HepG2 (cell line): ENCODE results near the gene SLC35B2. TPM values are rescaled to one million over a fixed set of nuclear protein-coding genes. Genes with fewer than 3 reads are reported as not detected.

Experiments used
- ATAC-seq: fragments of 200-7000 bp; cut with Tn5 transposase; 3 replicates; pipeline ENCODE4 v1.9.1; 2020; ENCODE audit warnings: mild to moderate bottlenecking, moderate library complexity
- BruUV-seq: library from RNA; stranded (reverse); fragments of 400-500 nt; replicated peaks from 2 replicates; lab custom pipeline; 2021; lab: Mats Ljungman, UMichigan
- CTCF ChIA-PET: fragments of 300-600 bp; formaldehyde crosslinking; extraction: SDS; loops from one replicate; lab custom pipeline; 2021; ENCODE audit warnings: low total read pairs, inconsistent platforms, low intra/inter-chr PET ratio; lab: Yijun Ruan, JAX
- POLR2A ChIA-PET: fragments of 350-600 bp; sonication (Branson Sonifier 250); formaldehyde crosslinking; loops from one replicate; lab custom pipeline; 2020; ENCODE audit warnings: antibody characterized with exemption, inconsistent platforms; lab: Yijun Ruan, JAX
- DNase-seq: peaks from one replicate; pipeline ENCODE4 v3.0.0-alpha.2; 2015; ENCODE audit warnings: low spot score
- FAIRE-seq: peaks from 3 replicates; lab custom pipeline; 2011; peaks lifted over from hg19 to GRCh38; lab: Jason Lieb, UNC
- H2AFZ ChIP-seq: one replicate; pipeline ENCODE4 v1.6.1; 2011; ENCODE audit warnings: low read length, inconsistent platforms
- H3K27ac ChIP-seq: fragments of 300-600 bp; 3 replicates; pipeline ENCODE4 v1.8.0; 2011; ENCODE audit warnings: mixed run types, mild to moderate bottlenecking, mixed read lengths, low read length, inconsistent platforms; ENCODE audit not compliant: insufficient read depth; ENCODE audit errors: extremely low read length
- H3K27me3 ChIP-seq, 2 experiments: fragments of 200-600 bp in 1 of 2; 2 replicates in 1 of 2; 3 replicates in 1 of 2; pipeline versions ENCODE4 v1.6.0 to v1.8.0; 2011; ENCODE audit warnings: low read length in 2 of 2, mild to moderate bottlenecking in 2 of 2, moderate library complexity in 2 of 2, inconsistent platforms in 1 of 2; ENCODE audit not compliant: insufficient read depth in 2 of 2, control insufficient read depth in 1 of 2
- H3K36me3 ChIP-seq, 2 experiments: fragments of 200-600 bp in 1 of 2; replicated peaks in 1 of 2; 2 replicates in 1 of 2; 3 replicates in 1 of 2; pipeline versions ENCODE4 v1.5.1 to v1.8.0; 2011; ENCODE audit warnings: low read length in 2 of 2, inconsistent platforms in 1 of 2; ENCODE audit not compliant: insufficient read depth in 2 of 2, control insufficient read depth in 1 of 2
- H3K4me1 ChIP-seq: 2 replicates; pipeline ENCODE4 v1.5.1; 2012; ENCODE audit warnings: low read length, inconsistent platforms; ENCODE audit not compliant: insufficient read depth
- H3K4me2 ChIP-seq: 2 replicates; pipeline ENCODE4 v1.6.0; 2011; ENCODE audit warnings: low read depth, low read length, inconsistent platforms
- H3K4me3 ChIP-seq, 3 experiments: fragments of 200-600 bp in 1 of 3; sonication (generic), shearing (Covaris generic) in 1 of 3; replicated peaks in 1 of 3; 2 replicates each; pipeline ENCODE4 v1.5.1; 2011 to 2016; ENCODE audit warnings: low read length in 3 of 3, inconsistent platforms in 2 of 3, low read depth in 2 of 3, mild to moderate bottlenecking in 2 of 3, control low read depth in 1 of 3, mixed read lengths in 1 of 3; ENCODE audit not compliant: insufficient read depth in 1 of 3
- H3K79me2 ChIP-seq: one replicate; pipeline ENCODE4 v1.6.1; 2011; ENCODE audit warnings: low read length, inconsistent platforms; ENCODE audit not compliant: insufficient read depth
- H3K9ac ChIP-seq: 2 replicates; pipeline ENCODE4 v1.6.0; 2011; ENCODE audit warnings: mild to moderate bottlenecking, low read depth, low read length, inconsistent platforms; ENCODE audit not compliant: insufficient read depth
- H3K9me3 ChIP-seq: 2 replicates; pipeline ENCODE4 v1.5.1; 2012; ENCODE audit warnings: mild to moderate bottlenecking, low read length
- H4K20me1 ChIP-seq: 2 replicates; pipeline ENCODE4 v1.6.0; 2011; ENCODE audit warnings: inconsistent platforms, mild to moderate bottlenecking, low read length, moderate library complexity; ENCODE audit not compliant: insufficient read depth
- CREB3 ChIP-seq: sonication (generic); formaldehyde crosslinking; IDR thresholded peaks from 2 replicates; pipeline ENCODE4 v1.5.0; 2020; ENCODE audit warnings: missing genetic modification reagents
- E2F2 ChIP-seq: sonication (generic); formaldehyde crosslinking; IDR thresholded peaks from 2 replicates; pipeline ENCODE4 v1.4.0; 2020; ENCODE audit warnings: missing genetic modification reagents, borderline replicate concordance
- KDM2A ChIP-seq: sonication (generic); formaldehyde crosslinking; IDR thresholded peaks from 2 replicates; pipeline ENCODE4 v1.4.0; 2020; ENCODE audit warnings: low read depth, missing genetic modification reagents, borderline replicate concordance
- MXD1 ChIP-seq: sonication (generic); formaldehyde crosslinking; IDR thresholded peaks from 2 replicates; pipeline ENCODE4 v1.4.0; 2020; ENCODE audit warnings: mild to moderate bottlenecking, missing genetic modification reagents
- PAF1 ChIP-seq: IDR thresholded peaks from 2 replicates; pipeline ENCODE4 v1.6.1; 2016; ENCODE audit warnings: missing genetic modification reagents, missing compliant biosample characterization
- PCBP2 ChIP-seq: fragments of 200-400 bp; formaldehyde crosslinking; optimal IDR thresholded peaks from 2 replicates; pipeline ENCODE3; 2018; ENCODE audit warnings: low read length, low read depth; ENCODE audit not compliant: poor library complexity, severe bottlenecking
- ZNF251 ChIP-seq: sonication (generic); formaldehyde crosslinking; IDR thresholded peaks from 2 replicates; pipeline ENCODE4 v1.9.0; 2021; ENCODE audit warnings: mild to moderate bottlenecking, missing genetic modification reagents
- ZNF883 ChIP-seq: sonication (generic); formaldehyde crosslinking; IDR thresholded peaks from 2 replicates; pipeline ENCODE4 v1.5.1; 2020; ENCODE audit warnings: mild to moderate bottlenecking, missing genetic modification reagents; ENCODE audit errors: not compliant biosample characterization
- WGBS: methylation state at CpG from one replicate; pipeline ENCODE4 v1.1.6; 2017; ENCODE audit warnings: low lambda C conversion rate; 5-methylcytosine and 5-hydroxymethylcytosine counted together
- in situ Hi-C: cut with HindIII; loops from 2 replicates; pipeline ENCODE4 v1.10.0; 2017; ENCODE audit warnings: low pct_unique_long_range_greater_than_20kb; ENCODE audit not compliant: extremely low pct_ligation_motif_present
- intact Hi-C: fragments of 100-400 bp; cut with micrococcal nuclease; formaldehyde crosslinking; loops from one replicate; pipeline ENCODE4 v1.10.0; 2022; ENCODE audit not compliant: unreplicated experiment
- polyA plus RNA-seq, 8 experiments: library from polyadenylated mRNA; depleted of rRNA in 3 of 8; stranded (reverse) in 7 of 8; unstranded in 1 of 8; fragments of >200 nt; fragmentation: Illumina TruSeq in 4 of 8; extraction: Trizol in 4 of 8; gene quantifications; 2 replicates each; pipeline versions ENCODE4 v1.2.1 to v1.2.3, GENCODE V29; 2011 to 2016; ENCODE audit warnings: low read depth in 4 of 8, missing spikeins in 1 of 8, mixed read lengths in 1 of 8; ENCODE audit not compliant: insufficient read depth in 1 of 8
- total RNA-seq, 5 experiments: library from RNA; depleted of rRNA; stranded (reverse); fragments of >200 nt; fragmentation: Illumina TruSeq; extraction: Trizol; gene quantifications; 2 replicates each; pipeline ENCODE4 v1.2.3, GENCODE V29; 2016; ENCODE audit warnings: low read depth in 1 of 5

SLC35B2 gene
- total and polyA plus RNA-seq, 2 of the 13 experiments (the other 11 are each of a cell fraction or from before 2014, with no cell fraction given), result 61.1 to 148 TPM

GRCh38 chr6:44294832-44295791 is 37.8 kb upstream of the SLC35B2 start:
- DNase-seq, result no peak
- intact Hi-C loops, result no loop called here
- Histone ChIP-seq H4K20me1 (no peaks in the 10 kb centered on the region), H3K9ac (no peak overlapping the region), H3K4me3 (no peak overlapping the region), H3K27ac (no peak overlapping the region), H3K4me1 (no peaks in the 10 kb centered on the region), H2AFZ (no peak overlapping the region), H3K27me3 (peaks cover 6 to 37% of the 10 kb centered on the region in 2 experiments), H3K4me2 (no peak overlapping the region), H3K36me3 (no peaks in the 10 kb centered on the region; a peak in 2 of 5 replicates), H3K9me3 (no peaks in the 10 kb centered on the region), H3K79me2 (no peaks in the 10 kb centered on the region)
- no peak for ATAC-seq
- 18% methylated on average over 6 of the region's 7 CpGs for WGBS
- TF ChIP-seq ZNF883 (CRISPR knock-in tag) (peak; percentile 53), MXD1 (no peak), KDM2A (peak; percentile 22; the same call in 1 of the 2 replicates), PAF1 (CRISPR knock-in tag) (0 out of 2 replicates have a peak, but pooled peaks have one; percentile 31)
- no TSS peak for BruUV-seq
- ChIA-PET POLR2A (no interaction called here), CTCF (no interaction called here)
- in situ Hi-C loops, result no loop called here
- FAIRE-seq, result no peak

GRCh38 chr6:44292661-44293365 is 35.5 kb upstream of the SLC35B2 start:
- no peak for DNase-seq
- no peak overlapping the region for H3K4me2 ChIP-seq
- H3K79me2 ChIP-seq, result no peaks in the 10 kb centered on the region
- no peak for FAIRE-seq
- H3K27ac ChIP-seq, result no peak overlapping the region
- POLR2A ChIA-PET, result no interaction called here
- no peak overlapping the region for H2AFZ ChIP-seq
- CTCF ChIA-PET, result no interaction called here
- no TSS peak for BruUV-seq
- no peak overlapping the region for H3K4me3 ChIP-seq
- H3K9ac ChIP-seq, result no peak overlapping the region
- no peak for ATAC-seq
- no peaks in the 10 kb centered on the region for H3K36me3 ChIP-seq
- in situ Hi-C loops, result no loop called here
- peaks cover 6 to 53% of the 10 kb centered on the region in 2 experiments for H3K27me3 ChIP-seq
- WGBS, result 44% methylated on average over 4 of the region's 4 CpGs
- no peaks in the 10 kb centered on the region for H3K9me3 ChIP-seq
- intact Hi-C loops, result no loop called here
- H3K4me1 ChIP-seq, result no peaks in the 10 kb centered on the region
- no peaks in the 10 kb centered on the region for H4K20me1 ChIP-seq
- no peak for TF ChIP-seq E2F2
- TF ChIP-seq PCBP2, result no peak
- no peak for TF ChIP-seq CREB3
- TF ChIP-seq ZNF251 (CRISPR knock-in tag), result no peak
